HG03571 (cell line): ENCODE results near the gene MUC2.

ENCODE experiments used
- ATAC-seq: cut with Tn5 transposase; IDR thresholded peaks from one replicate; pipeline ENCODE4 v1.9.1; 2021; ENCODE audit not compliant: unreplicated experiment

Gene MUC2

DNA sequence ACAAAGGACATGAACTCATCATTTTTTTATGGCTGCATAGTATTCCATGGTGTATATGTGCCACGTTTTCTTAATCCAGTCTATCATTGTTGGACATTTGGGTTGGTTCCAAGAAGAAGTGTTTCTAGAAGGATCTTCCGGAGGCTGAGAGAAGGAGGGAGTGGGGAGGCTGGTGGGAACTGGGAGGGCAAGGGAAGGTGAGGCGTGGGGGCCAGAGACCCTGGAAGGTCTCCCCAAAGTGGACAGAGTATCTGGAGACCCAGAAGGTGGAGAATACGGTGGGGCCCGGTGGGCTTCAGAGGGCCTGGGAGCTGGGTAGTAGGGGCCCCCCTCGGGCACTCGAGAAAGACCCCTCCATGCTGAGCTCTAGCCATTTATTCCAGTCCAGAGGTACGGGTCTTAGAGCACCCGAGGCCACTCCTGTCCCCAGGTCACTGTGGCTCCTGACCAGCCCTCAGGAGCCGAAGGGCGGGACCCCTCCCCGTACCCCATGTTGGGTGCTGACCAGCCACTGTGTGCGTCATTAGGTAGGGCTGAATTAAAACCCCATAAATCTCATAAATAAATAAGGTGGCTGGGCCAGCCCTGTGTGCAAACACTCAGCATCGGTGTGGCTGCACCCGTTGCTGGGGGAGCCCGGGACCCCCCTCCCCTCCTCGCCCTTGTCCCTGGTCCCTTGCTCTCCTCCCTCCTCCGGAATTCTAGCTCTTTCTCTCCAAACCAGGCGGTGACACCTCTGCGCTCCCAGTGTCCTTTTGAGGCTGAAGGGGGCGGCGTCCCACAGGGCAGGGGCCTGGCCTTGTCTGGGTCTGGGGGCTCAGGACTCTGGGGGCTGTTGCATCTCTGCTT lies 44.3 kb downstream of the MUC2 start:
- ATAC-seq: no peak

DNA sequence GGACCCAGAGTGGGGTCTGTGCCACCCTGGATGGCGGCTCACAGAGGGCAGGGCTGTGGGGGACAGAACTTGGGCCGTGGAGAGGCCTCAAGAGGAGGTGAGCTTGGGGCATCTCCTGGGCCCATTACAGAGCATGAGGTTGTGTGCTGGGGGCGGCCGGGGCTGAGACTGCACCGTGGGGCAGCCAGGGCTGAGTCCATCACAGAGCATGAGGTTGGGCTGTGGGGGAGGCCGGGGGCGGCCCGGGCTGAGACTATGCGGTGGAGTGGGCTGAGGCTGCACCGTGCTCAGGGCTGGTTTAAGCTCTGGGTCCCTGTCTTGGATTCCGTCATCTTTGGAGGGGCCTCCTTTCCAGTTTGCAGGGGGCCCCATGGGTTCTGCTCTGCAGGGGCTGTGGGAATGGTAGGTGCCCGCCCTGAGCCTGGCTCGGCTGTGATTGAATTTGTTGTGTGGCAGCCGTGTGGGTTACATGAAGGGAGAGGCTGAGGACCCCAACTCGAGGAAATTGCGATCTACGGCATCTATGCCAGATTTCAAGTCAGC lies 45.0 kb downstream of the MUC2 start:
- no peak for ATAC-seq

DNA sequence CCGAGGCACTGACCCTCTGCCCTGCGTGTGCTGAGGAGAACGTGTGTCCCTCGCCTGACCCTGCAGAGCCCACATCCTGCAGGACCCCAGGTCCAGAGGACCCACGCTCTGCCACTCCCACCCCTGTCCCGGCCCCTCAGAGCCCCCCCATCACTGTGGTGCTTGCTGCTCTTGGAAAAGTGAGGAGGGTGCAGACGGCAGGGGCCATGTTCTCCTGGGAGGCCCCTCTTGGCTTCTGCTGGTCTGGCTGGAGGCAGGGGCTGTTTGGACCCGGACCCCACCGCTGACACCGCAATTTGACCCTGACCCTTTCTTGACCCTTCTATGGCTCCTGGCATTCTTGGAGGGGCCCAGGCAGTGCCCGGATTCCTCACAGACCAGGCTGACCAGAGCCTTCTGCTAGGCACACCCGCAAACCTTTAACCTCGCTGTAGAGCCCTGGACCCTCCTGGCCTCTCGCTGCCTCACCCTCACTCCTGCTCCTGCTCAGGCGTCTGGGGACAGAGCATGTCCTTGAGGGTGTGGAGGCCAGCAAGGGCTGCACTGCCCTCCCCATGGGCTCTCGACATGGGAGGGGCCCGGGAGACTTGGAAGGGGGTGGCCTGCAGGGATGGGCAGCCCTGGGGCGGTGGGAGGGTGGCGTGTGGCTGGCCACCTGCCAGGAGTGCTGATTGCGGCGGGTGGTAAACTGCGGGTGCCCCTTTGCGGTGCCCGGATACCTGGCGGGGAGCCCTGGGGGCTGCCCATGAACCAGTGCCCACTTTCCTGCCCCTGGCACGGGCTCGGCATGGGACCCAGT lies 46.1 kb downstream of the MUC2 start:
- ATAC-seq: no peak

DNA sequence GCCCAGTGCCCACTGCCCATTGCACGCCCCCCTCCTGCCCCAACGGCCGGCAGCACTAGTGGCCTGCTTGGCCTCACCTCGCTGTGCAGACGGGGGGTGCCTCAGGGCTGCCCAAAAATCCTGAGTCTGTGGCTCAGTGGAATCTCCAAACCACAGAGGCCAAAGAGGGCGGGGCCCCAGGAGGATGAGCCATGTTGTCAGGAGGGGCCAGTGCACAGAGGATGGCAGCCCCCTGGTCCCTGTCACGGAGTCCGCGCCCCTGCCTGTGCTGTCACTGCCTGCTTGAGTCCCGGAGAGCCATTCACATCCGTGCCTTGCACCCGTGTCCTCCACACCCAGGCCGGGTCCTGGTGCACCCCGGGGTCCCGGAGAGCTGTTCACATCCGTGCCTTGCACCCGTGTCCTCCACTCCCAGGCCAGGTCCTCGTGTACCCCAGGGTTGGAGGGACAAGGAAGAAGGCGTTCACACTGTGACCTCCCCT lies 46.7 kb downstream of the MUC2 start:
- no peak for ATAC-seq

DNA sequence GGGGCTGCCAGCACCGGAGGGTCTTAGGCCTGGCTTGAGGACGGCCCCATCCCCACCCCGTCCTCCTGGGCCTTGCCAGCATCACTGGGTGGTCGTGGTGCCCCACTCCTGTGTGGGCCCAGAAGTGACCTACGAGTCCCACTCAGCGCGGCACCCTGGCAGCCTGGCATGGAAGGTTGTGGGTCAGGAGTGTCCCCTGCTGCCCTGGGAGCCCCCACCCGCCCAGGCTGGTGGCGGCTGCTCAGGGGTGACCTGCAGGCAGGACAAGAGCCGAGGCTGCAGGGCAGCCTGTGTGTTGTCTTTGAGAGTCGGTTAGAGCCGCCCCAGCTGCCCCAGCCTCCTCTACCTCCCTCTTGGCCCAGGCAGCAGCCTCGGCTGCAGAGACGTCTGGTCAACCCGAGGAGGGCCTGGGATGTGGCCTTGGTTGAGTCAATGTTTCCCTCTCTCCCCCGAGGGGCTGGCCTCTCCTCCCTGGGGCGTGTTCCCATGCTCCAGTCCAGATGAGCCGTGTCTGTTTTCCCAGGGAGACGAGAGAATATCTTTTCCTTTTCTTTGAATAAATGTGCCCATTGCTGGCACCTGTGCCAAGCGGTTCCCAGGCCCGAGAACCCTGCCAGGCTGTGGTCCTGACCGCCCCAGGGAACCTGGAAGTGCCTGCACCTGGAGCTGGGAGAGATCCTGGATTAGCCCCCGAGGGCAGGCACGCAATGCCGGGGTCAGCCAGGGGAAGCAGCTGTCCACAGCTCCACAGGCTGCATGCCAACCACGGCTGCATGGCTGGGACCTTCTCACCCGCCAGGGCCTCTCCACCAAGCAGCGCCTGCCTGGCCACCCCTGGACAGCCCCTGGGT lies 47.4 kb downstream of the MUC2 start:
- ATAC-seq: no peak

DNA sequence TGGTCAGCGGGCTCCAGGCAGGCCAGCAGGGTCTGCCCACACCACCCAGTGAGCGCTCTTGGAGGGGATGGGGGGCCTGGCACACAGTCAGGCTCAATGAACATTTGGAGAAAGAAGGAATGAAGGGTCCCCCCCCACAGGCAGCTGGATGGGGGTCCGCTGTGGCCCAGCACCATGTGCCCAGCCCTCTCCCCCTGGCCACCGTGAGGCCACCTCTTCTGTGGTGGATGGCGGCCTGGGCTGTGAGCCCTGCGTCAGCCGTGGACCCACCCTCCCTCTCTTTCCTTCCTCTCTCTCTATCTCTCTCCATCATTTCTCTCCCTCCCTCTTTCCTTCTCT lies 48.0 kb downstream of the MUC2 start:
- no peak for ATAC-seq

DNA sequence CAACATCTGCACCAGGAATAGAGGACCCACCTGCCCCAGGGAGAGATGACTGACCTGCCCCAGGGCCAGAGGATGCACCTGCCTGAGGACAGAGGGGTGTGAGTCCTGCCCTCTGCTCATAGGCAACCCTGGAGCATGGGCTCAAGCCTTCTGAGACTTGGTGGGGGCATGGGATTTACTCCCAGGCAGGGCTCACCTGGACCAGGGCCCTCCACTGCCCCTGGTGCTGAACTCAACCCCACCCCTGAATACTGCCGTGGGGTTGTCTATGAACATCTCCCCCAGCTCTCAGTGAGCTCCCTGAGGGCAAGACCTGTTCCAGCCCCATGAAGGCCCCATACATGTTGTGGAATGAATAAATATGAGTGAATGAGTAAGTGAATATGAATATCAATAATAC lies 49.3 kb downstream of the MUC2 start:
- no peak for ATAC-seq
